GM21786 (cell line): ENCODE measurements around the gene SMAD9.

Source experiments
- ATAC-seq: cut with Tn5 transposase; IDR thresholded peaks from one replicate; pipeline ENCODE4 v1.9.1; 2021; ENCODE audit not compliant: unreplicated experiment

Gene SMAD9

GRCh38 chr13:36919833-36920615 lies at the start of gene SMAD9:
SMAD9 (minus strand) TSS chr13:36920238; CDS start chr13:36879689, 40,549 bp downstream.
- ATAC-seq: peak; percentile 73

DNA sequence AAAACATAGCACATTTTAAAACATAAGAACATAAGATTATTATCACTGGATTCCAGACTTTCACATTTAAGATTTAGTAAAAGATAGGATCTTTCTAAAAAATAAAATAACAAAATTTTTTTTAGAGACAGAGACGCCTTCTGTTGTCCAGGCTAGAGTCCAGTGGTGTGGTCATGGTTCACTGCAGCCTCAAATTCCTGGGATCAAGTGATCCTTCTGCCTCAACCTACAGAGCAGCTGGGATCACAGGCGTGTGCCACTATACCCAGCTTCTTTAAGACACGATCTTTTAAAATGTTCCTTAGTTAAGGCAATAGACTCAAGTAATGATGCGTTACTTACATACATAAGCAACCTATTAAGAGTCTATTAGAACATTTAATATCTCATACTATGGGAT lies 46.4 kb upstream of the SMAD9 start:
- ATAC-seq: no peak

GRCh38 chr13:36965767-36966166 lies 45.7 kb upstream of the SMAD9 start:
- ATAC-seq: no peak

DNA sequence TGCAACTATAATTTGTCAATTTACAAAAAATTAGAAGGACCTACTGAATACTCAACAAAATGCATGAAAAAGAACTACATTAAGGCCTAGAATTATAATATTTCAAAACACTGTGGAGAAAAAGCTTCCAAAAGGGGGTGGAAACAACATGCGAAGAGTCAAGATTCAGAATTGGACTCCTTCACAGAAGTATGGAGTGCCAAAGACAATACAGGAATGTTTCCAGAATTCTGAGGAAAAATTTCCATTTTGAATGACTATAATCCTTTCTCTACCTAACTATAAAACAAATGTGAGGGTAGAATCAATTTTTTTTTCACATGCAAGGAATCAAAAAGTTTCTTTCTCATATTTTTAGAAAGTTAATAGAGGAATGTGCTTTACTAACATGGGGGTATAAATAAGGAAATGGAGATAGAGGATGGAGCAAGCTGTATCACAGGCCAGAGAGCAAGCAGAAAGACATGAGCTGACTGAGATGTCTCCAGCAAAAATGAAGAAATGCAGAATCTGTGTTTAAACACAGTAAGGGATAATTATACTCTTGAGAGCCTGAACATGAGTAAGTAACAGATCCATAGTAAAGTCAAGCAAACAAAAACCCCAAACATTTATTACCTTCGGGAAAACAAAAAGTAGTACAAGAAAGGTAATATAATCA lies 39.5 kb upstream of the SMAD9 start:
- no peak for ATAC-seq

GRCh38 chr13:36954542-36954941 lies 34.5 kb upstream of the SMAD9 start:
- ATAC-seq: no peak

GRCh38 chr13:36950920-36951319 lies 30.9 kb upstream of the SMAD9 start:
- no peak for ATAC-seq

DNA sequence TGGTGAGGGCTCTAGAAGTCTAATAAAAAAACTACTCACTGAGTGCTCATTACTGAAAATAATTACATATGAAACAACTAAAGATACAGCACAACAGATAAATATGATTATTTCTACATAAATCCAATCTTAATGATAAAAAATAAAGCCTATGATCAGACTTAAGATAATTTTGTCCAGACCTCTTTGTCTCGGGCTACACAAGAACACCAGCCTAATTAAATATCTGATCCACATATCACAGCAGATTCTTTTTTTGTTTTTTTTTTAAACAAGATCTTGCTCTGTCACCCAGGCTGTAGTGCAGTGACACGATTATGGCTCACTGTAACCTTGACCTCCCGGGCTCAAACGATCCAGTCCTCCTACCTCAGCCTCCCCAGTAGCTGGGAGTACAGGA lies 30.3 kb upstream of the SMAD9 start:
- ATAC-seq: no peak

GRCh38 chr13:36945078-36945477 lies 25.0 kb upstream of the SMAD9 start:
- ATAC-seq: no peak

- ATAC-seq: no peak
These were observed 5.6 kb upstream of the SMAD9 start for GRCh38 chr13:36925603-36926002.

DNA sequence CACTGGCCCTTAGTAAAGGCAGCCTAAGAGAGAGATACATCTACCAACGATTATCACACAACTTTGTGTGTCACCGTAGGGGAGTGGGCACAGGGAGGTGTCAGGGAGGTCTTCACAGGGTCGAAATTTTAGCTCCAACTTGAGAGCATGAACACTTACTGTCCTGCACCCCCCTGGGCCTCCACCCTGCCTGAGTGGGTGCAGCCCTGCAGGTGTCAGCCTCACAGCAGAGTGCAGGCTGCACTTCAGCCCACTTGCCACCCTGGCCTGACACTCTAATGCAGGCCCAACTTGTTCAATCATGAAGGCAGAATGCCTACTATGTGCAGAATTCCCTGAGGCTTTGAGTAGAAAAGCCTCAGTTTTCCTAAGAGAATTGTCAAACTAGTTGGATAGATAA lies 4.0 kb upstream of the SMAD9 start:
- no peak for ATAC-seq

- ATAC-seq: no peak
These were observed 1.7 kb upstream of the SMAD9 start for GRCh38 chr13:36921631-36922301.

- ATAC-seq: no peak
These were observed 663 bp upstream of the SMAD9 start for GRCh38 chr13:36920616-36921185.

DNA sequence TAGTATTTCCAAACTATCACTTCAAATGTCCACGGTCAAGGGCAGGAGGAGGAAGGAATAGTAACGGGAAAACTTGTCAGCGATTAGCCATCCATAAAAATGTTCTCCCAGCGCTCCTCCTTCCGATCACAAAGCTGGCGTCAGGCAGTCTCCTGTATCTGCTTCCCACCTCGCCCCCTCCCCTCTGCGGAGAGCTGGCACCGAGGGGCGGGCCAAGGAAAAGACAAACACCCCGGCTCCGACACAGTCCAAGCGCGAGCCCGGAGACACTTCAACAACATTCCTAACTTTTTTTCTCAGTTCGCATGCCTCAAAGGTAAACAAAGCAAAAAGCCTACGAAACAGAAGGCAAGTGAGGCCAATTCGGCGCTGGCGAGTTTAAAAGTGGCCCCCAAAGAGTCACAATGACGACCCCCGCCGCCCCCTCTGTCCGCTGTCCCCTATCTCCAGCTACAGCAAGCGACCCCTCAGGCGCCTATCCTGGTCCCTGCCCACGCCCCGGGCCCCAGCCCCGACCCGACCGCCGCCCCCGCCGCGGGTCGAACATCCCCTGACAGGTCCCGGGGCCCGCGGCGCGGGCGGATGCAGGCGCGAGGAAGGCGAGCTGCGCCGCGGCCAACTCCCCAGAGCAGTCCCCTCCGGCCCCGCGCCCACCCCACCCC lies 736 bp downstream of the SMAD9 start:
- no peak for ATAC-seq

DNA sequence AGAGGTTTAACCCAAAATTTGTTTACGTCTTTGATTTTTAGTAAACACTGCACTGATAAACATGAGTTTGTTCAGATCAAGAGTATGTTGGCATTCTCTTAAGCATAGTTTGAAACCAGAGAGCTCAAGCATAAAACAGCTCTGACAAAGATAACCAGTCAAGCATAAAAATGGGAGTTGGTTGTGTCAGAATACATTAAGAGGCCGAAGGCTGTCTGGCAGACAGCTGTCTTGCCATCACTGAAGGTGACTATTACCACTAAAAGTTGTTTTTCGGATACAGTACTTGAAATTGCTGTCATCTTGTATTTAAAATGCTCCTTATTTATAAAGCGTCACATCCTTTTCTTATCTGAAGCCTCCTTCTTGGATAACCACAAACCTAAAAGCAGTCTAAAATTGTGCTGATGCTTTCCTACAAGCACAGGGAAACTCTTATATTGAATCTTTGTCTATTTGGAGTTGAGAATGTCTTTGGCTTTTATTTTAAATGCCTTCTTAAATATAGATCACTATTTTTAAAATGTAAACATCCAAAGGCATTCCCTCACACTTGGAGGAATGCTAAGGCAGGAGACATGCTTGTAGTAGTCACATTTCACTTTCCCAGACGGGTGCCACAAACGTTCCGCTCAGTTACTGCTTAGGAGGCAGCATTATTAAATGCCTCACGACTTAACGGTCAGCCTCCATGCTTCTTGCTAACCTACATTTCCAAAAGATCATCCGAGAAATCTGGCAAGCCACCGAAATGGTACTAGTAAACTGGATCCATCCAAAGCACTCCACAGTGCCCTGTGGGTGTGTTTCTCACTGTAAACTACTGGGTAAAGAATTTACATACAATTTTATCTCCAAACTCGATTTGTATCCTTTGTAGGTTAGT lies 1.5 kb downstream of the SMAD9 start:
- no peak for ATAC-seq

GRCh38 chr13:36917311-36917710 lies 2.7 kb downstream of the SMAD9 start:
- no peak for ATAC-seq

DNA sequence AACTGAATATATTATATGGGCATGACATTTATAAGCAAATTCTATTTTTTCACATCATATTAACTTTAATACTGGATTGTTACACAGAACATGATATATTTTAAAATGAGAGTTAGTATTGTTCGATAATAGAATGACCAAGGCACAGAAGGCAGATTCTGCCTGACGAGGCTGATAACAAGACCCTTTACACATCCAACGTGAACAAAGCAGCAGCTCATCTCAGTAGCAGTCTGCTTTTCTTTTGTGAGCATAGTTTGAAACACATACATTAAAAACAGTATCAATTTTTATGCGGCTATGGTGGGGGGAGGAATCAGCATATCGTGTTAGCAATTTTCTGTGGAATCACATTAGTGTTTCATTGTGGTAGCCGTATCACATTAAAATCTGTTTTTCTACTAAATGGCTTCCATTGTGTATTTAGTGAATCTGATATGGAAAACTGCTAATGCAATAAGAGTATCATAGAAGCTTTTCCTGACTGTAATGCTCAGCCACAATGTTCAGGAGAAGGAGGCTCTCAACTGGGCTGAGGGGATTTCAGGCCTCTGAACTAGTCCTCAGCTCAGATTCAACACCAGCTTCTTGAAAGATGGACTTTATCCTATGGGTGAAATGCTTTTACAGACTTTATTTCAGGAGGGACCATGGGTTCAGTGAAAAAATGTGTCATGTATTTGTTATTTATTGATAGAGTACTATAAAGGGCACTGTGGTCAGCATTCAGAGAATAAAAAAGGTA lies 4.0 kb downstream of the SMAD9 start:
- no peak for ATAC-seq

DNA sequence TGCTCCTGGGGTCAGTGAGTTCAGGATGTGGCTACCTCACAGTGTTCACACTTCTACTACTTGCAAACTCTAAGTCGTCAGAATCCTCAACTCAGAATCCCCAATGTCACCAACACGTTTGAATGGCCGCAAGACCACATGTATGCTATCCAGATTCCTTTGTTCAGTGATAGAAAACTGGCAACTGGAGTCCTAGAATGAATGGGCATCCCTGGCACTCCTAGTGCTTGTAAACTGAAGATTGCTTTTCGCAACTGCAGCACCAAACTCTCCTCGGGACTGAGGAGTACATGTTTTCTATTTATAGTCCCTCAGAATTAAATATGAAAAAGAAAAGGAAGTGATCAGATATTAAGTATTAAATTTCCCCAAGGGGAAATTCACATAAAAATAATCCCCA lies 4.9 kb downstream of the SMAD9 start:
- no peak for ATAC-seq

GRCh38 chr13:36914648-36915047 lies 5.4 kb downstream of the SMAD9 start:
- ATAC-seq: no peak

GRCh38 chr13:36913463-36913862 lies 6.6 kb downstream of the SMAD9 start:
- ATAC-seq: no peak

- ATAC-seq: no peak
These were observed 7.1 kb downstream of the SMAD9 start for GRCh38 chr13:36912973-36913372.
